GM21786 (cell line): ENCODE data around the gene GAS7.

Experiments
- ATAC-seq: cut with Tn5 transposase; IDR thresholded peaks from one replicate; pipeline ENCODE4 v1.9.1; 2021; ENCODE audit not compliant: unreplicated experiment

Gene GAS7

GRCh38 chr17:9987779-9988585 lies 210.4 kb downstream of the GAS7 start:
- no peak for ATAC-seq

GRCh38 chr17:9986754-9987382 lies 211.5 kb downstream of the GAS7 start:
- ATAC-seq, result no peak

- ATAC-seq, result no peak
Measured at GRCh38 chr17:9985646-9986045, 212.8 kb downstream of the GAS7 start.

DNA sequence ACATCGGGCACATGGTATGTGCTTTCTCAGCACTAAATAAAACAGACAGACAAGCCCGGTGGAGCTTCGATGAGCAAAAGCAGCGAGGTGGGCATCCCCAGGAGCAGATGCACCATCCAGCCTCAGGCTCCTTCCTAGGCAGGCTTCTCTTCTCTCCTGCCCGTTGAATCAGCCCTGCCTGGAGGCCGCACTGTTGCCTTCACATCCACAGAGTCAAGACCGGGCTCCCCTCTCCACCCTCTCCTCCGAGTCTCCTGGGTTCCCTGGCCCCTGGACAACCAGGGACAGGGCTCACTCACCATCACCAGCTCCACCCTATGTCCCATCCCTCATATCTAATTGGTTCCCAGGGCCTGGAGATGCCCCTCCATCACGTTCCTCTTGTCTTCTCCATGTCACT lies 213.6 kb downstream of the GAS7 start:
- ATAC-seq, result no peak

- ATAC-seq, result no peak
Measured at GRCh38 chr17:9982159-9982558, 216.2 kb downstream of the GAS7 start.

GRCh38 chr17:9981344-9981915 lies 217.0 kb downstream of the GAS7 start:
- no peak for ATAC-seq

DNA sequence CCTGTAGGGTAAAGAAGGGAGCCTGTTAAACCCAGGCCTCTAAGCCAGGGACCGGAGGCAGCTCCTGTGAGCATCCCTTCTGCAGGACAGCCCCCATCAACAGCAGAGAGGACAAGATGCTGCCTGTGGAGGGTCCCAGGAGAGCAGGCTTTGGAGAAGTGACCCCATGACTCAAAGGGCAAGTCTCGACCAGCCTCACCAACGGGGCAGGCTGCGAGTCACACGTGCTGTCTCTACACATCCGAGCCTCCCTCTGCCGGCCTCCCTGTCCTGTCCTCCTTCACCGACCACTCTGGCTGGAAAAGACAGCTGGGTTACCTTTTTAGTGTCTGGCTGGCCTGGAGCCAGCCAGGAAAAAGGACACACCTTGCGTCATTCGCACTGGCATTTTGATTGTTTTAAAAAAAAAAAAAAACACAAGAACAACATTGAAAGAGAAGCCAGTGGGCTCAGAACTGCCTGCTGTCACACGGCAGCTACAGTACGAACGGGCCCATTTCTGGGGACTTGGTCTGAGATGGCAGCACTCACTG lies 218.9 kb downstream of the GAS7 start:
- no peak for ATAC-seq

DNA sequence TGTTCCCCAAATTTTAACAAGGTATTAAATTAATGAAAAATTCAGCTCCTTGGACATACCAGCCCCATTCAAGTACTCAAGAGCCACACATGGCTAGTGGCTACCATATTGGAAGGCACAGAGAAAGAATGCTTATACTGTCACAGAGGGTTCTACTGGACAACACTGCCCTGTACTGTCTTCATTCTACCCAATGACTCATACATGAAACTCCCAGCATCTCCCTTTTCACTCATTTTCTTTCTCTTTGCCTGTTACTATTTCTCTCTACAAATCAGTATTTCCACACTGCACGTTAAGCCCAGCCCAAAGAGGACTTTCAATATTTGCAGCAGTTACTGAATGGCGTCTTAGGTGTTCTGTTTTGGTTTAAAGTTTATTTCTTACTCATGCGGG lies 221.2 kb downstream of the GAS7 start:
- no peak for ATAC-seq

- ATAC-seq, result no peak
Measured at GRCh38 chr17:9976283-9977179, 221.9 kb downstream of the GAS7 start.

- no peak for ATAC-seq
Measured at GRCh38 chr17:9974448-9975381, 223.7 kb downstream of the GAS7 start.

GRCh38 chr17:9973669-9974447 lies 224.5 kb downstream of the GAS7 start:
- no peak for ATAC-seq

DNA sequence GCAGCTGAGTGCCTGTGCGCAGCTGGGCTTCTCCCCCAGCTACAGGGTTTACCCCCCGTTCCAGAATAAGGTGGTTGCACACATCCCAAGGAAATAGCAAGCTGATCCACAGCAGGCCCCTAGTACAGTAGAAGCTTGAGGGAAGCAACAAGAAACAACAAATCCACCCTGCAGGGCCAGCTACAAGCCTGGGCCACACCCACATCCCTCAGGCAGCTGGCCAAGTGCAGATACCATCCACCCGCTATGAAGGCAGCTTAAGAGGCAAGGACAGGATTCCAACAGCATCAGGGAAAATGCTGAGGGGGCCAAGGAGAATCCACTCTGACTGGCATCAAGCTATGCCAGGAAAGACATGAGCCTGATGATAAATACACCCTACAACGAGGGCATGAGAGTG lies 226.4 kb downstream of the GAS7 start:
- no peak for ATAC-seq

DNA sequence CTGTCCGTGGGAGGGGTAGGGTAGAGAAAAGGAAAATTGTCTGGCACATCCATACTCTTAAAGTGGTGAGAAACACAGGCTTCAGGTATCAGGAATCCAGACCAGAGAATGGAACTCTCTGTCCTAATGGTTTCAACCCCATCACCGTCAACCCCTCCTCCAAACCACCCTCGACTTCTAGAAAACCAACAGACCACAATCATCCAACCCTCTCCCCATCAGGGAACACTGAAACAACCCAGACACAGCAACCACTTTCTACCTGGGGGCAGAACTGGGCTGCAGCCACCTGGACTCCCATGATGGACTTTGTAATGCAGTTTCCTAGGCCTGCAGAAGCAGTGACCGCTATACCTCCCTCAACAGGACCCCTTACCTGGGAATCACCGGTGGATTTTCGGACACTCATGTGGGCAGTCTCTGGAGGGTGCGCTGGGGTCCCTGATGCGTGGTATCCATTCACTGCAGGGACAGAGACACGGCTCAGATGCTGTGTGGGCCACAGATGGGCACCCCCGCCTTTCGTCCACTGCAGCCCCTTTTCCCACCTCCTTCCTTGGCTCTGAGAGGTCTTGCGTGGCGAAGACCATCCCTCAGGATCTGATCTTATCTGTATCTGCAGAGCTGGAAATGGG lies 229.0 kb downstream of the GAS7 start:
- no peak for ATAC-seq

- no peak for ATAC-seq
Measured at GRCh38 chr17:9968881-9969280, 229.5 kb downstream of the GAS7 start.

- ATAC-seq, result no peak
Measured at GRCh38 chr17:9968008-9968407, 230.4 kb downstream of the GAS7 start.

DNA sequence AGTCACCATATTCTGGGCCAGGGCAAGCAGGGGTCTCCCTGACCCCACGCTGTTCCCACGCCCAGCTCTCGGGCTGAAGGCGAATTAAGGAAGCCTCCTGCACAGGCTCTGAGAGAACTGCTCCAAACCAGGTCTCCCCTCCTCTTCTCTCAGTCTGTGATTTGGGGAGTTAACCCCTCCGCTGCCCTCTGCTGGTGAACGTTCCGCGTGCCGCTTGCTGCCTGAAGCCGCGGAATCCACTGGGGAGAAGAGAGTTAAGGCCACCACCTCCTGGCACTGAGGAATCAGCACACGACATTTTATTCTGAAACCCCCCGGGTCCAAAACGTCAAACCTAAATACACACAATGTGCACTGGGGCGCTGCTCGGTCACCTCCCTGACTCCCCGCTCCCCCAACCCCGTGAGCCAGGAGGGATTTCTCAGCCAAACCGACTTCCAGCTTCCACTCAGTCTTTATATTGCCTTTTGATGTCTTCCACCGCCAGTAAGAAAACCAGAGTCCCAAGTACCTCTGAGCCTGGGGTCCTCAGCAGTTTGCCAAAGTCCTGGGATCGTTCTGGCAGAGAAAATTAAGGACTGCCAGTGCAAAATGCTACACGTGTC lies 238.9 kb downstream of the GAS7 start:
- no peak for ATAC-seq

DNA sequence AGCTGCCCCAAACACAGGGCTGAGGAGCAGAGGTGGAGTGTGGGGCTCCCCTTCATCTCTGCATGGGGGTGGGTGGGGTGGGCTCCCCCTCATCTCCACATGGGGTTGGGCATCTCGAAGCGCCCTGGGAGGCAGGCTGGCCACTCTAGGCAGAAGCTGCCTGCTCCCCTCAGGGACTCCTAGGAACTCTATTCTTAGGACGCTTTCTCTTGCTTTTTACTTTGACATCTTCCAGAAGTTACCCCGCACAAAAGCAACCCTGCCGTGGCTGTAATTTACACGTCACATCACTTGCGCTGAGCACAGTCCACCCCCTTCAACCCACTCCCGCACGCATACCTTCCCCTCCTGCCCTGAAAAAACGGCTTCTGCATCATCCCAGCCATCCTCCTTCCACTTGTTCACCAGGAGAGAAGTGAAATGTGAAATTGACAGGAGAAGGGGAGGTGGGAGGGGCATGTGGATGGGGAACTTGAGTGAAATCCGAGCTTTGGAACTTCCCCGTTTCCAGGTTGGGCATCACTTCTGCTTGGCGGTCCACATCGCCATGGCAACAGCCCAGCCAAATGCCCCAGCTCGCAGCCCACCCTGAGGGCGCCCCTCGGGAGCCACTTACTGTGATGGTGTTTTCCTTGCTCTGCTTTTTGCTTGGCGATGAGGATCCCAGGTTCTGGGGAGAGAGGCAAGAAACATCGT lies 239.7 kb downstream of the GAS7 start:
- no peak for ATAC-seq

DNA sequence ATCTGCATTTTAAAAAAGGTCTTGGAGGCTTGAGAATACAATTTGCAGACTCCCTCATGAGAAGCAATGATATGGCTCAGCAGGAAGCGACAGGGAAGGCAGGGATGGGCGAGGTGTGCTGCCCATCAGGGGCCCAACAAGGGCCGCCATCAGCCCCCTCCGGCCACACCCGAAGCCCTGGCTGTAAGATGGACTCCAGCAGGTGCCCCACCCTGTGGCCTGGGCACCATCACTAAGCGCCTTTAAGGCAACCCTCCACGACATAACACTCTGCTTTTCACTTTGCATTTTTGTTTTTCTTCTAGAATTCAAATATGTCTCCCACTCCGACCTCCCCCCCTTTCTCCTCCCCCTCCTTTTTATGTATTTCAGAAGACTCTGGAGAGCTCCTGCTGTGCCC lies 241.2 kb downstream of the GAS7 start:
- no peak for ATAC-seq
